WERI-Rb-1 (cell line): ENCODE measurements around the gene MRPL44.

Source experiments
- DNase-seq: peaks from one replicate; pipeline ENCODE4 v3.0.0-alpha.2; 2020
- H3K27ac ChIP-seq: fragments of 250-450 bp; sonication (Bioruptor Pico); 2 replicates; pipeline ENCODE4 v1.5.1; 2020; ENCODE audit warnings: mild to moderate bottlenecking, moderate library complexity
- H3K27me3 ChIP-seq: fragments of 250-450 bp; sonication (Bioruptor Pico); 2 replicates; pipeline ENCODE4 v1.5.1; 2021; ENCODE audit warnings: mild to moderate bottlenecking, low read depth, moderate library complexity; ENCODE audit not compliant: insufficient read depth, severe bottlenecking
- H3K36me3 ChIP-seq: fragments of 250-450 bp; sonication (Bioruptor Pico); 2 replicates; pipeline ENCODE4 v1.5.1; 2020; ENCODE audit warnings: mild to moderate bottlenecking, moderate library complexity
- H3K4me3 ChIP-seq: 2 replicates; pipeline ENCODE4 v1.5.1; 2011; ENCODE audit warnings: low read depth, mild to moderate bottlenecking, control low read depth, low read length
- H3K9me3 ChIP-seq: fragments of 250-450 bp; sonication (Bioruptor Pico); 2 replicates; pipeline ENCODE4 v1.5.1; 2021; ENCODE audit warnings: mild to moderate bottlenecking, moderate library complexity; ENCODE audit not compliant: severe bottlenecking
- TF ChIP-seq, protein P1 (sequence below): IDR thresholded peaks from 2 replicates; pipeline ENCODE4 v1.5.1; 2011; ENCODE audit warnings: low read depth, mild to moderate bottlenecking, control low read depth, inconsistent platforms, low read length

MRPL44 gene

DNA sequence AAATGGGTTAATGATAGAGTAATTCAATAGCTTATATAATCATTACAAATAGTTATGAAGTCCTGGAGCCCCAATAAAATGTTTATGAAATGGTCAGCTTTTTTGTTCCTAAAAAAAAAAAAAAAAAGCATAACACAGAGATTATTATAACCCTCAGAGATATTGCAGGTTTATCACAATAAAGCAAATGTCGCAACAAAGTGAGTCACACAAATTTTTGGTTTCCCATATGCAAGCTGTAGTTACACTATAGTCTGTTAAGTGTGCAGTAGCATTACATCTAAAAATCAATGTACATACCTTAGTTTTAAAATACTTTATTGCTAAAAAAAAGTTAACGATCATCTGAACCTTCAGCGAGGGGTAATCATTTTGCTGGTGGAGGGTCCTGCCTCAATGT lies 32.2 kb upstream of the MRPL44 start:
- peaks cover 7% of the 10 kb centered on the region for H3K9me3 ChIP-seq
- DNase-seq, result no peak
- no peaks in the 10 kb centered on the region for H3K27me3 ChIP-seq
- no peak overlapping the region for H3K4me3 ChIP-seq
- TF ChIP-seq, protein P1, sequence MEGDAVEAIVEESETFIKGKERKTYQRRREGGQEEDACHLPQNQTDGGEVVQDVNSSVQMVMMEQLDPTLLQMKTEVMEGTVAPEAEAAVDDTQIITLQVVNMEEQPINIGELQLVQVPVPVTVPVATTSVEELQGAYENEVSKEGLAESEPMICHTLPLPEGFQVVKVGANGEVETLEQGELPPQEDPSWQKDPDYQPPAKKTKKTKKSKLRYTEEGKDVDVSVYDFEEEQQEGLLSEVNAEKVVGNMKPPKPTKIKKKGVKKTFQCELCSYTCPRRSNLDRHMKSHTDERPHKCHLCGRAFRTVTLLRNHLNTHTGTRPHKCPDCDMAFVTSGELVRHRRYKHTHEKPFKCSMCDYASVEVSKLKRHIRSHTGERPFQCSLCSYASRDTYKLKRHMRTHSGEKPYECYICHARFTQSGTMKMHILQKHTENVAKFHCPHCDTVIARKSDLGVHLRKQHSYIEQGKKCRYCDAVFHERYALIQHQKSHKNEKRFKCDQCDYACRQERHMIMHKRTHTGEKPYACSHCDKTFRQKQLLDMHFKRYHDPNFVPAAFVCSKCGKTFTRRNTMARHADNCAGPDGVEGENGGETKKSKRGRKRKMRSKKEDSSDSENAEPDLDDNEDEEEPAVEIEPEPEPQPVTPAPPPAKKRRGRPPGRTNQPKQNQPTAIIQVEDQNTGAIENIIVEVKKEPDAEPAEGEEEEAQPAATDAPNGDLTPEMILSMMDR, result no peak
- H3K36me3 ChIP-seq, result no peaks in the 10 kb centered on the region
- H3K27ac ChIP-seq, result no peak overlapping the region

DNA sequence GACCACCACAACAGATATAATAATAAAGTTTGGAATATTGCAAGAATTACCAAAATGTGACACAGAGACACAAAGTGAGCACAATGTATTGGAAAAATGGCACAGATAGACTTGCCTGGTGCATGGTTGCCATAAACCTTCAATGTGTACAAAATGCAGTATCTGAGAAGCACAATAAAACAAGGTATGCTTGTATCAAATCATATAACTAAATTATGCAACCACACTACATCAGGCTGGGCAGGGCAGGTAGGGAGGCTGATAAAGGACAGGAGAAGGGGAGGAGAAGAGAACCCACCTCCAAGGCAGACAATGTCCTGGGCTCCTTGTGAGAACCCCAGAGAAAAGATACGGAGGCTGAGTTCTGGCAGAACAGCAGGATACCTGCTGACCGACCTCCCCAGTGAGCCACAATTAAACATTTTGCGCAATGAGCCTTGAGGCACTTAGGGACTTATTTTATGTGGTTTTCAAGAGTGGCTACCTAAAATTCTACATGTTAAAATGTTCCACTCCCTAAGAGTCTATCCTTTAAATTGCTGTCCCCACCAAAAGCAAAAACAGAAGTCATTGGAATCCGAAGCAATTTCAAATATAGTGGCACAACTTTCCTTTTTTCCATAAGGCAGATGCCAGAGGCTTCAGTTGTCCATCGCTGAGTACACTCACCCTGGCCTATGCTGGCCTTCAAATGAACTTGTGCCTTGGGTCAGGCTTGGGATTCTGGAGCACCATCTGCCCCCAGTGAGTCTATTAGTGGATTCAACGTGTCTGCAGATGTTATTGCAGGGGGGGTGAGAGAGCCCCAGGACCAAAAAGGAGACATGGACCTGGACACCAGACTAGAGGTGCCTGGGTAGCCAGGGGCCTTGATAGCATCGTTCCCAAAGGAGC lies 28.9 kb upstream of the MRPL44 start:
- Histone ChIP-seq H3K36me3 (no peaks in the 10 kb centered on the region), H3K27ac (no peak overlapping the region), H3K4me3 (no peak overlapping the region), H3K27me3 (no peaks in the 10 kb centered on the region), H3K9me3 (peaks cover 7% of the 10 kb centered on the region)
- no peak for DNase-seq
- TF ChIP-seq, protein P1, result no peak

DNA sequence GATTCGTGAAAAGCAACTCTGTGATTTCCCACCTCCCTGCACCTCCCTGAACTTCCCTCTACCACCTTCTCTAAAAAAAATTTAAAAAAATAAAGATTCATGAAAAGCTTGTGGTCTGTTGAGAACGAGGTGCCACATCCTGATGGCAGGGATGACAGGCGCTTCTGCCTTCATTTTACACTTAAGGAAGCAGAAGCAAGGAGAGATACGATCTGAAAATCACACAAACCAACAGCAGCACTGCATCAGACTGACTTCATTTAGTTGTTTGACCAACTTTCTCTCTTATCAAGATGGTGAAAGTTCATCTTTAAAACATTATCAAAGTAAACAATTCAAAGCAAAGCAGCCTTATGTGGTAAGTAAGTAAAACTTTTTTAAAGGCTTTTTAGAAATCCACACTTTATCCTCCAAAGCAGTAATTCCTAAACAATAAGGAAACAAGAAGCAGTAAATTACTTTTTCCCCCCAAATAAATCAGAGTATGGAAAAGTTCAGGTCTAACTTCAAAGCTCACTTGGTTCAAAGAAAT lies 27.6 kb upstream of the MRPL44 start:
- no peak overlapping the region for H3K27ac ChIP-seq
- DNase-seq, result no peak
- no peak overlapping the region for H3K4me3 ChIP-seq
- no peaks in the 10 kb centered on the region for H3K36me3 ChIP-seq
- H3K9me3 ChIP-seq, result peaks cover 7% of the 10 kb centered on the region
- H3K27me3 ChIP-seq, result no peaks in the 10 kb centered on the region
- TF ChIP-seq, protein P1, result no peak

DNA sequence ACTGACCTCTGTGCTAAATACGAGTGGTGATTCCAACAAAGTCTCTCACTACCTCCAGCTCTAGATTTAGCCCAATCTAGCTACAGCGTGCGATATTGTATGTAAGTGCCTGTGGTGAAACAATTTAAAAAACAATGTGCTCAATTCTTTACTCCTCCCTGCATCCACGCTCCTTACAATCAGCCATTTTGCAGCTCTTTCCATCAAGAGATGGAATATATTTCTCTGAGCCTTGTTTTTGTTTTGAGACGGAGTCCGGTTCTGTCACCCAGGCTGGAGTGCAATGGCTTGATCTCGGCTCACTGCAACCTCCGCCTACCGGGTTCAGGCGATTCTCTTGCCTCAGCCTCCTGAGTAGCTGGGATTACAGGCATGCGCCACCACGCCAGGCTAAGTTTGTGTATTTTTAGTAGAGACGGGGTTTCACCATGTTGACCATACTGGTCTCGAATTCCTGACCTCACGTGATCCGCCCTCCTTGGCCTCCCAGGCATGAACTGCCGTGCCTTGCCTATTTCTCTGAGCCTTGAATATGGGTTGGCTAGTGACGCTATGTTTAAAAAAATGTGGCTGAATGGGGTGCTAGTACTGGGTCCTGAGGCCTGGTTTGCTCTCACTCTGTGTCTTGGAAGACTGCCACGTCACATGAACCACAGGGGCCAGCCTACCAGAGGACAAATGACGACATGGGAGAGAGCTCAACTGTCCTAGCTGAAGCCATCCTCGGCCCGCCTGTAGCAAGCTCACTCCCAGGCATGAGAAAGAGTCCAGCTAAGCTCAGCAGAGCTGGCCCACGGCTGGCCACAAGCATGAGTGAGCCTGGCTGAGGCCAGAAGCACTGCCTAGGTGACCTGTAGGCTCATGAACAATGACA lies 26.9 kb upstream of the MRPL44 start:
- DNase-seq, result no peak
- H3K27me3 ChIP-seq, result no peaks in the 10 kb centered on the region
- no peak overlapping the region for H3K4me3 ChIP-seq
- peaks cover 7% of the 10 kb centered on the region for H3K9me3 ChIP-seq
- H3K36me3 ChIP-seq, result no peaks in the 10 kb centered on the region
- no peak overlapping the region for H3K27ac ChIP-seq
- TF ChIP-seq, protein P1, result no peak

DNA sequence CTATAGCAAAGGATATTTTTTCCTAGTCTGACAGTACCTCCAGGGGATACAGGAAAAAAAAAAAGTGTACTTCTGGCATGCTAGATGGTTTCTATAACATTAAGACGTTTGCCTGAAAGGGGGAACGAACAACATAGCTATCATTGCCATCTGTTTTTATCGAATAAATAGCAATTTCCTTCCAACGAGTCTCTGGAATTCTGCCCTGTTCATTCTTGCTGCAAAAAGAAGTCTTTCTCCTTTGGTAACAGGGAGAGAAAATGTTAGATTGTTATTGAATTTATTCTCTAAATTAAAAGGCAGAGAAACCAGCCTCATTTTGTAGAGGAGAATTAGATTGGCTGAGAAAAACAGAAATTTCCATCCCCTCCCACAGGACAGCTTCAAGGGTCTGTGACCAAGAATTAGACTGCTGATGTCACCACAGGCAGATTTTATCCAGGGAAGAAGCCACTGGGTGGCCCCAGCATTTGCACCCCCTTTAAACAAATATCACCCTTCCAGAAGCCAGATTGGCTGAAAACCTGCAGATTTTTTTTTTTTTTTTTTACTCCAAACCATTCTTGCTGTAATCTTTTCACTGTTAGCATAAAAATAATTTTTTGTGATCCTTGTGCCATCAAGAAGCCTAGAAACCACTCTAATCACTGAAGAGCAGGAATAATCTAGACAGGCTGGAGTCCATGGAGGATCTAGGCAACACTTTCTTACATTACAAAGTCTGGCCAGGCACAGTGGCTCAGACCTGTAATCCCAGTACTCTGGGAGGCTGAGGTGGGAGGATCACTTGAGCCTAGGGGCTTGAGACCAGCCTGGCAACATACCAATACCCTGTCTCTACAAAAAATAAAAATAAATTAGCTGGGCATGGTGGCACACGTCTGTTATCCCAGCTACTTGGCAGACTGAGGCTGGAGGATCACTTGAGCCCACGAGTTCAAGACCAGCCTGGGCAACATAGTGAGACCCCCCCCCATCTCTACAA lies 24.2 kb upstream of the MRPL44 start:
- Histone ChIP-seq H3K36me3 (no peaks in the 10 kb centered on the region), H3K27me3 (no peaks in the 10 kb centered on the region), H3K27ac (no peak overlapping the region), H3K4me3 (no peak overlapping the region), H3K9me3 (no peaks in the 10 kb centered on the region)
- TF ChIP-seq, protein P1, result no peak
- no peak for DNase-seq
